ENCODE measurements around the gene MINDY3. TPM values are rescaled to one million over a fixed set of nuclear protein-coding genes. Genes with fewer than 3 reads are reported as not detected.

Gene MINDY3
- polyA plus RNA-seq, 1 donor (not counting 4 experiments of a cell fraction or from before 2014, with no cell fraction given) = 22.1 TPM

DNA sequence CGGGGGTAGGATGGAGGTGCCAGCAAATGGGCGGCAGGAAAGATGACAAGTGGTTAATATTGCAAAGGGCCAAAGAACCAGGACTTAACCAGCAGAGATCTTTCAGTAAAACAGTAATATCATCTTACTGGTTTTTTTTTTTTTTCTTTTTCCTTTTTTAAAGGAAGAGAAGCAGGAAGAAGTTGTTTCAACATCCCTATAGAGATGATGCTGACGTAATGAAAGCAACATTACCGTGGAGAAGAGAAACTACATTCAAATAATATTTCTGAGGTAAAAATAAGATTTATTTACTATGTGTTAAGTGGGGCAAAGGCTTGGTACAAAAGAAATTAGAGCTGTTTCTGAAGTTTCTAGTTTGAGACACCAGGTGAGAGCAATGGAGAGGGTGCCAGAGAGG is 11.0 kb downstream of the MINDY3 start:
- FAIRE-seq = no peak
- no peak for TF ChIP-seq EZH2 (IDR thresholded peaks at IDR 0.05; ENCODE audit: low read length)
- TF ChIP-seq, protein P1, sequence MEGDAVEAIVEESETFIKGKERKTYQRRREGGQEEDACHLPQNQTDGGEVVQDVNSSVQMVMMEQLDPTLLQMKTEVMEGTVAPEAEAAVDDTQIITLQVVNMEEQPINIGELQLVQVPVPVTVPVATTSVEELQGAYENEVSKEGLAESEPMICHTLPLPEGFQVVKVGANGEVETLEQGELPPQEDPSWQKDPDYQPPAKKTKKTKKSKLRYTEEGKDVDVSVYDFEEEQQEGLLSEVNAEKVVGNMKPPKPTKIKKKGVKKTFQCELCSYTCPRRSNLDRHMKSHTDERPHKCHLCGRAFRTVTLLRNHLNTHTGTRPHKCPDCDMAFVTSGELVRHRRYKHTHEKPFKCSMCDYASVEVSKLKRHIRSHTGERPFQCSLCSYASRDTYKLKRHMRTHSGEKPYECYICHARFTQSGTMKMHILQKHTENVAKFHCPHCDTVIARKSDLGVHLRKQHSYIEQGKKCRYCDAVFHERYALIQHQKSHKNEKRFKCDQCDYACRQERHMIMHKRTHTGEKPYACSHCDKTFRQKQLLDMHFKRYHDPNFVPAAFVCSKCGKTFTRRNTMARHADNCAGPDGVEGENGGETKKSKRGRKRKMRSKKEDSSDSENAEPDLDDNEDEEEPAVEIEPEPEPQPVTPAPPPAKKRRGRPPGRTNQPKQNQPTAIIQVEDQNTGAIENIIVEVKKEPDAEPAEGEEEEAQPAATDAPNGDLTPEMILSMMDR (optimal IDR thresholded peaks at IDR 0.05 in 1 of 3, IDR thresholded peaks at IDR 0.05 in 1 of 3, conservative IDR thresholded peaks at IDR 0.05 in 1 of 3; ENCODE audit: extremely low read depth in 1 of 3, insufficient read depth in 2 of 3, low read length in 3 of 3) = no peak
- Histone ChIP-seq H3K4me1 (ENCODE audit: control insufficient read depth, extremely low read depth, insufficient read depth, low read length) (no peaks in the 10 kb centered on the region), H2AFZ (ENCODE audit: control insufficient read depth, low read length) (no peak overlapping the region), H3K9ac (ENCODE audit: control insufficient read depth, extremely low read depth, insufficient read depth, low read length) (no peak overlapping the region), H4K20me1 (ENCODE audit: control insufficient read depth, extremely low read depth, insufficient read depth, low read length) (no peaks in the 10 kb centered on the region), H3K4me3 (ENCODE audit: control insufficient read depth in 2 of 3, extremely low read depth in 1 of 3, insufficient read depth in 2 of 3, low read depth in 1 of 3, low read length in 3 of 3) (no peak overlapping the region), H3K9me1 (ENCODE audit: control insufficient read depth, extremely low read depth, insufficient read depth, low read length) (no peaks in the 10 kb centered on the region), H3K79me2 (ENCODE audit: control insufficient read depth, insufficient read depth, low read length) (peaks cover 38% of the 10 kb centered on the region), H3K36me3 (ENCODE audit: control insufficient read depth in 2 of 2, extremely low read depth in 1 of 2, insufficient read depth in 2 of 2, low read length in 2 of 2) (peaks cover 0 to 2% of the 10 kb centered on the region in 2 experiments), H3K27me3 (ENCODE audit: control insufficient read depth, extremely low read depth, insufficient read depth, low read length) (no peaks in the 10 kb centered on the region), H3K9me3 (ENCODE audit: control insufficient read depth, low read depth, low read length) (no peaks in the 10 kb centered on the region), H3K27ac (ENCODE audit: control insufficient read depth, insufficient read depth, low read length) (no peak overlapping the region), H3K4me2 (ENCODE audit: control insufficient read depth, extremely low read depth, insufficient read depth, low read depth, low read length) (no peak overlapping the region)
- dilution Hi-C loops (cut with MboI; ENCODE audit: extremely low pct_ligation_motif_present, low sequenced_read_pairs) = no loop called here
- no peak for DNase-seq (ENCODE audit: low read depth, low spot score)

DNA sequence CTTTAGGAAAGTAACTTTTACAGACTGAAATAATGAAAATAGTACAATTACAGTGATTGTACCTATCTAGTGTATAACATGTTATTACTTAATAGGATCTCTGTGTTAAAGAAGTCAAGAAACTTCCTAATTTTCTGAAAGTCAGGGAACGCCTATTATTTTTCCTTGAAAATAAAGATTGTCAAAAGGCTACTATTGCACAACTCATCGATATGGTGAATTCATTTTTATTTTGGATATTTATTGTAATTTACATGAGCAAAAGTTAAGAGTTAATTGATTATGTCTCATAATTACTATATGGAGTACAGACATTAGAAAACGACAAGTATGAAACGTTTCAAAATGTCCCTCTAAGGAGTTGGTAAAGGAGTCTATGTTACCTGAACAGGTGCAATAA is 12.8 kb downstream of the MINDY3 start:
- no peaks in the 10 kb centered on the region for H3K9me3 ChIP-seq (ENCODE audit: control insufficient read depth, low read depth, low read length)
- H3K27me3 ChIP-seq (ENCODE audit: control insufficient read depth, extremely low read depth, insufficient read depth, low read length) = no peaks in the 10 kb centered on the region
- no peak overlapping the region for H3K4me3 ChIP-seq (ENCODE audit: control insufficient read depth in 2 of 3, extremely low read depth in 1 of 3, insufficient read depth in 2 of 3, low read depth in 1 of 3, low read length in 3 of 3)
- TF ChIP-seq, protein P1 (optimal IDR thresholded peaks at IDR 0.05 in 1 of 3, IDR thresholded peaks at IDR 0.05 in 1 of 3, conservative IDR thresholded peaks at IDR 0.05 in 1 of 3; ENCODE audit: extremely low read depth in 1 of 3, insufficient read depth in 2 of 3, low read length in 3 of 3) = no peak
- no peak for TF ChIP-seq EZH2 (IDR thresholded peaks at IDR 0.05; ENCODE audit: low read length)
- no peaks in the 10 kb centered on the region for H4K20me1 ChIP-seq (ENCODE audit: control insufficient read depth, extremely low read depth, insufficient read depth, low read length)
- peaks cover 24% of the 10 kb centered on the region for H3K79me2 ChIP-seq (ENCODE audit: control insufficient read depth, insufficient read depth, low read length)
- H3K4me2 ChIP-seq (ENCODE audit: control insufficient read depth, extremely low read depth, insufficient read depth, low read depth, low read length) = no peak overlapping the region
- FAIRE-seq (no peak), DNase-seq (ENCODE audit: low read depth, low spot score) (no peak)
- no peaks in the 10 kb centered on the region for H3K4me1 ChIP-seq (ENCODE audit: control insufficient read depth, extremely low read depth, insufficient read depth, low read length)
- dilution Hi-C loops (cut with MboI; ENCODE audit: extremely low pct_ligation_motif_present, low sequenced_read_pairs) = no loop called here
- no peak overlapping the region for H3K9ac ChIP-seq (ENCODE audit: control insufficient read depth, extremely low read depth, insufficient read depth, low read length)
- no peaks in the 10 kb centered on the region for H3K36me3 ChIP-seq (ENCODE audit: control insufficient read depth in 2 of 2, extremely low read depth in 1 of 2, insufficient read depth in 2 of 2, low read length in 2 of 2)
- no peaks in the 10 kb centered on the region for H3K9me1 ChIP-seq (ENCODE audit: control insufficient read depth, extremely low read depth, insufficient read depth, low read length)
- no peak overlapping the region for H2AFZ ChIP-seq (ENCODE audit: control insufficient read depth, low read length)
- H3K27ac ChIP-seq (ENCODE audit: control insufficient read depth, insufficient read depth, low read length) = no peak overlapping the region

All from keratinocyte (primary cell).